Caco-2 (cell line): ENCODE measurements around the gene TAS2R41. TPM values are rescaled to one million over a fixed set of nuclear protein-coding genes. Genes with fewer than 3 reads are reported as not detected.

Experiments used
- BruUV-seq: library from RNA; stranded (reverse); fragments of 400-500 nt; replicated peaks from 2 replicates; lab custom pipeline; 2021; lab: Mats Ljungman, UMichigan
- CTCF ChIA-PET: fragments of 300-600 bp; sonication (Branson Sonifier 250); formaldehyde crosslinking; loops from one replicate; lab custom pipeline; 2022; ENCODE audit warnings: antibody characterized with exemption; lab: Charles Lee
- POLR2A ChIA-PET: fragments of 300-600 bp; sonication (Branson Sonifier 250); formaldehyde crosslinking; loops from one replicate; lab custom pipeline; 2022; ENCODE audit warnings: antibody characterized with exemption; lab: Charles Lee
- DNase-seq, 2 experiments: peaks; one replicate each; pipeline versions ENCODE4 v3.0.0 to v3.0.0-alpha.2; 2020 to 2022
- H3K27me3 ChIP-seq: replicated peaks from 2 replicates; pipeline ENCODE4 v1.6.0; 2011; ENCODE audit warnings: low read length; ENCODE audit not compliant: control insufficient read depth, insufficient read depth
- H3K36me3 ChIP-seq: 2 replicates; pipeline ENCODE4 v1.5.1; 2011; ENCODE audit warnings: low read length; ENCODE audit not compliant: control insufficient read depth, insufficient read depth
- H3K4me1 ChIP-seq: fragments of 250-450 bp; sonication (Bioruptor Pico); 2 replicates; pipeline ENCODE4 v1.5.1; 2020; ENCODE audit warnings: mild to moderate bottlenecking
- H3K4me3 ChIP-seq: 2 replicates; pipeline ENCODE4 v1.5.1; 2011; ENCODE audit warnings: low read depth, mild to moderate bottlenecking, control low read depth, low read length
- H3K9me3 ChIP-seq: fragments of 250-450 bp; sonication (Bioruptor Pico); 2 replicates; pipeline ENCODE4 v1.5.1; 2020; ENCODE audit warnings: mild to moderate bottlenecking, moderate library complexity
- H3K27ac Mint-ChIP-seq: one replicate; pipeline ENCODE4 v1.8.0; 2022; ENCODE audit warnings: mixed read lengths; ENCODE audit not compliant: unreplicated experiment
- H3K27me3 Mint-ChIP-seq: one replicate; pipeline ENCODE4 v1.8.0; 2022; ENCODE audit warnings: mixed read lengths; ENCODE audit not compliant: insufficient read depth, unreplicated experiment
- H3K36me3 Mint-ChIP-seq: one replicate; pipeline ENCODE4 v1.8.0; 2022; ENCODE audit warnings: mild to moderate bottlenecking, mixed read lengths; ENCODE audit not compliant: insufficient read depth, unreplicated experiment
- H3K4me1 Mint-ChIP-seq: one replicate; pipeline ENCODE4 v1.8.0; 2022; ENCODE audit warnings: low read depth, mixed read lengths; ENCODE audit not compliant: unreplicated experiment
- H3K4me3 Mint-ChIP-seq: one replicate; pipeline ENCODE4 v1.8.0; 2022; ENCODE audit warnings: mild to moderate bottlenecking, moderate library complexity, mixed read lengths; ENCODE audit not compliant: unreplicated experiment
- H3K9me3 Mint-ChIP-seq: one replicate; pipeline ENCODE4 v1.8.0; 2022; ENCODE audit warnings: mixed read lengths; ENCODE audit not compliant: unreplicated experiment
- CTCF ChIP-seq, 2 experiments: fragments of 200-600 bp in 1 of 2; IDR thresholded peaks; 1 replicate in 1 of 2; 2 replicates in 1 of 2; pipeline versions ENCODE4 v1.5.1 to v1.8.0; 2011 to 2022; ENCODE audit warnings: antibody characterized with exemption in 1 of 2, control low read depth in 1 of 2, inconsistent platforms in 1 of 2, low read depth in 1 of 2, low read length in 1 of 2, mild to moderate bottlenecking in 1 of 2, moderate library complexity in 1 of 2; ENCODE audit not compliant: insufficient read depth in 1 of 2, severe bottlenecking in 1 of 2, unreplicated experiment in 1 of 2
- intact Hi-C: fragments of 100-400 bp; cut with micrococcal nuclease; formaldehyde crosslinking; loops from one replicate; pipeline ENCODE4 v1.10.0; 2022; ENCODE audit not compliant: unreplicated experiment
- total RNA-seq: library from RNA; stranded (reverse); gene quantifications from 2 replicates; pipeline ENCODE4 v1.2.3, GENCODE V29; 2022

Gene TAS2R41
- total RNA-seq, 1 experiment from 2014 or later = not detected

- ChIA-PET CTCF (no interaction called here), POLR2A (no interaction called here)
- no peaks in the 10 kb centered on the region for H3K9me3 ChIP-seq
- H3K4me3 ChIP-seq = no peak overlapping the region
- H3K4me1 ChIP-seq = peaks cover 38% of the 10 kb centered on the region
- no peaks in the 10 kb centered on the region for H3K27me3 Mint-ChIP-seq
- BruUV-seq = no TSS peak
- no peaks in the 10 kb centered on the region for H3K27me3 ChIP-seq
- H3K4me3 Mint-ChIP-seq = no peak overlapping the region
- no peak for TF ChIP-seq CTCF (IDR thresholded peaks at IDR 0.05; ENCODE audit: insufficient read depth in 1 of 2, low read depth in 1 of 2, low read length in 1 of 2, severe bottlenecking in 1 of 2, unreplicated experiment in 1 of 2)
- H3K9me3 Mint-ChIP-seq = no peaks in the 10 kb centered on the region
- intact Hi-C loops = no loop called here
- H3K36me3 ChIP-seq = no peaks in the 10 kb centered on the region
- no peaks in the 10 kb centered on the region for H3K36me3 Mint-ChIP-seq
- DNase-seq = no peak
- H3K4me1 Mint-ChIP-seq = peaks cover 26% of the 10 kb centered on the region
- no peak overlapping the region for H3K27ac Mint-ChIP-seq
Measured at GRCh38 chr7:143514995-143515735, 37.5 kb downstream of the TAS2R41 start.

- Histone ChIP-seq H3K4me1 (peaks cover 33% of the 10 kb centered on the region), H3K27me3 (no peaks in the 10 kb centered on the region; the same call in 1 of the 2 replicates), H3K9me3 (no peaks in the 10 kb centered on the region), H3K4me3 (no peak overlapping the region), H3K36me3 (no peaks in the 10 kb centered on the region)
- ChIA-PET CTCF (no interaction called here), POLR2A (no interaction called here)
- Mint-ChIP-seq H3K4me1 (peaks cover 26% of the 10 kb centered on the region), H3K27me3 (no peaks in the 10 kb centered on the region), H3K4me3 (no peak overlapping the region), H3K27ac (no peak overlapping the region), H3K36me3 (no peaks in the 10 kb centered on the region), H3K9me3 (no peaks in the 10 kb centered on the region)
- no TSS peak for BruUV-seq
- no peak for TF ChIP-seq CTCF (IDR thresholded peaks at IDR 0.05; ENCODE audit: insufficient read depth in 1 of 2, low read depth in 1 of 2, low read length in 1 of 2, severe bottlenecking in 1 of 2, unreplicated experiment in 1 of 2)
- DNase-seq = no peak
- intact Hi-C loops = no loop called here
Measured at GRCh38 chr7:143516981-143517380, 39.3 kb downstream of the TAS2R41 start.

- CTCF ChIA-PET = no interaction called here
- DNase-seq = no peak
- TF ChIP-seq CTCF (IDR thresholded peaks at IDR 0.05; ENCODE audit: insufficient read depth in 1 of 2, low read depth in 1 of 2, low read length in 1 of 2, severe bottlenecking in 1 of 2, unreplicated experiment in 1 of 2) = no peak
- no peaks in the 10 kb centered on the region for H3K36me3 ChIP-seq
- no peaks in the 10 kb centered on the region for H3K9me3 ChIP-seq
- peaks cover 17% of the 10 kb centered on the region for H3K4me1 ChIP-seq
- no peaks in the 10 kb centered on the region; the same call in 1 of the 2 replicates for H3K27me3 ChIP-seq
- H3K4me1 Mint-ChIP-seq = peaks cover 14% of the 10 kb centered on the region
- BruUV-seq = no TSS peak
- no peaks in the 10 kb centered on the region for H3K9me3 Mint-ChIP-seq
- no peak overlapping the region for H3K4me3 Mint-ChIP-seq
- intact Hi-C loops = no loop called here
- H3K36me3 Mint-ChIP-seq = no peaks in the 10 kb centered on the region
- POLR2A ChIA-PET = no interaction called here
- no peaks in the 10 kb centered on the region for H3K27me3 Mint-ChIP-seq
- H3K4me3 ChIP-seq = no peak overlapping the region
- H3K27ac Mint-ChIP-seq = no peak overlapping the region
Measured at GRCh38 chr7:143518521-143518920, 40.8 kb downstream of the TAS2R41 start.
